Smooth muscle cell (in vitro differentiated cells): ENCODE results near the gene MAP2K1. TPM values are rescaled to one million over a fixed set of nuclear protein-coding genes. Genes with fewer than 3 reads are reported as not detected.

Experiments
- DNase-seq: peaks from one replicate; lab custom pipeline; 2025; ENCODE audit not compliant: unreplicated experiment; lab: John Stamatoyannopoulos, UW
- H2AFZ ChIP-seq: fragments of 200-600 bp; sonication (generic); 2 replicates; pipeline ENCODE4 v1.6.0; 2016; ENCODE audit warnings: antibody characterized with exemption, low read depth, mild to moderate bottlenecking
- H3F3A ChIP-seq: fragments of 200-600 bp; sonication (generic); 2 replicates; pipeline ENCODE4 v1.6.0; 2017; ENCODE audit warnings: antibody characterized with exemption, low read depth
- H3K27ac ChIP-seq: fragments of 200-600 bp; sonication (generic); 2 replicates; pipeline ENCODE4 v1.5.1; 2016; ENCODE audit warnings: low read depth, mild to moderate bottlenecking
- H3K27me3 ChIP-seq: fragments of 200-600 bp; sonication (generic); 2 replicates; pipeline ENCODE4 v1.6.1; 2016; ENCODE audit warnings: low read depth, mild to moderate bottlenecking
- H3K36me3 ChIP-seq: fragments of 200-600 bp; sonication (generic); 2 replicates; pipeline ENCODE4 v1.5.1; 2016; ENCODE audit warnings: low read depth
- H3K4me1 ChIP-seq: fragments of 200-600 bp; sonication (generic); 2 replicates; pipeline ENCODE4 v1.5.1; 2016; ENCODE audit warnings: low read depth
- H3K4me2 ChIP-seq: fragments of 200-600 bp; sonication (generic); 2 replicates; pipeline ENCODE4 v1.6.0; 2016; ENCODE audit warnings: mild to moderate bottlenecking
- H3K4me3 ChIP-seq: fragments of 200-600 bp; sonication (generic); 2 replicates; pipeline ENCODE4 v1.5.1; 2016; ENCODE audit warnings: mild to moderate bottlenecking
- H3K79me2 ChIP-seq: fragments of 200-600 bp; sonication (generic); 2 replicates; pipeline ENCODE4 v1.6.0; 2016; ENCODE audit warnings: low read depth, mild to moderate bottlenecking
- H3K9ac ChIP-seq: fragments of 200-600 bp; sonication (generic); 2 replicates; pipeline ENCODE4 v1.6.0; 2016; ENCODE audit warnings: low read depth
- H3K9me3 ChIP-seq: fragments of 200-600 bp; sonication (generic); replicated peaks from 2 replicates; pipeline ENCODE4 v1.5.1; 2016; ENCODE audit warnings: low read depth
- H4K20me1 ChIP-seq: fragments of 200-600 bp; sonication (generic); 2 replicates; pipeline ENCODE4 v1.6.0; 2016; ENCODE audit warnings: low read depth
- CTCF ChIP-seq: fragments of 200-600 bp; sonication (generic); IDR thresholded peaks from 2 replicates; pipeline ENCODE4 v1.5.1; 2017; ENCODE audit warnings: borderline replicate concordance, mild to moderate bottlenecking, antibody characterized with exemption; ENCODE audit not compliant: insufficient read depth, poor library complexity, severe bottlenecking
- WGBS: methylation state at CpG from one replicate; pipeline ENCODE4 v1.1.7; 2016; ENCODE audit warnings: low lambda C conversion rate; 5-methylcytosine and 5-hydroxymethylcytosine counted together
- polyA plus RNA-seq: library from polyadenylated mRNA; unstranded; fragments of >200 nt; fragmentation: Nextera tagmentation; extraction: Ambion mirVana; gene quantifications from 2 replicates; pipeline ENCODE4 v1.2.1, GENCODE V29; 2016
- total RNA-seq: library from RNA; depleted of rRNA; stranded (reverse); fragments of >200 nt; gene quantifications from 2 replicates; pipeline ENCODE4 v1.2.3, GENCODE V29; 2014

The MAP2K1 gene
- total and polyA plus RNA-seq, 2 experiments from 2014 or later: 50.4 to 62.9 TPM

- Histone ChIP-seq H4K20me1 (peaks cover 100% of the 10 kb centered on the region), H3F3A (no peaks in the 10 kb centered on the region), H3K79me2 (peaks cover 100% of the 10 kb centered on the region), H3K9ac (no peak overlapping the region), H3K4me2 (no peak overlapping the region), H3K27ac (no peak overlapping the region), H3K27me3 (no peaks in the 10 kb centered on the region), H3K36me3 (no peaks in the 10 kb centered on the region), H2AFZ (no peak overlapping the region), H3K4me1 (peaks cover 7% of the 10 kb centered on the region), H3K4me3 (no peak overlapping the region), H3K9me3 (no peaks in the 10 kb centered on the region)
- no peak for DNase-seq
- WGBS: 80% methylated on average over 8 of the region's 8 CpGs
- no peak for TF ChIP-seq CTCF
Observed at GRCh38 chr15:66404122-66404521, 17.4 kb downstream of the MAP2K1 start.

GRCh38 chr15:66404532-66404931 is 17.8 kb downstream of the MAP2K1 start:
- 70% methylated on average over 7 of the region's 7 CpGs for WGBS
- H2AFZ ChIP-seq: no peak overlapping the region
- no peaks in the 10 kb centered on the region for H3K27me3 ChIP-seq
- peaks cover 7% of the 10 kb centered on the region for H3K4me1 ChIP-seq
- no peak for DNase-seq
- H3K27ac ChIP-seq: no peak overlapping the region
- H3K9ac ChIP-seq: no peak overlapping the region
- H3K9me3 ChIP-seq: no peaks in the 10 kb centered on the region
- peaks cover 100% of the 10 kb centered on the region for H4K20me1 ChIP-seq
- H3K4me2 ChIP-seq: no peak overlapping the region
- H3K4me3 ChIP-seq: no peak overlapping the region
- TF ChIP-seq CTCF: no peak
- H3K36me3 ChIP-seq: no peaks in the 10 kb centered on the region
- no peaks in the 10 kb centered on the region for H3F3A ChIP-seq
- H3K79me2 ChIP-seq: peaks cover 100% of the 10 kb centered on the region

- Histone ChIP-seq H3K27ac (no peak overlapping the region), H3K9me3 (no peaks in the 10 kb centered on the region), H3K4me2 (no peak overlapping the region), H3K36me3 (no peaks in the 10 kb centered on the region), H3K4me3 (no peak overlapping the region), H3F3A (no peaks in the 10 kb centered on the region), H3K27me3 (no peaks in the 10 kb centered on the region), H3K9ac (no peak overlapping the region), H2AFZ (no peak overlapping the region), H3K79me2 (peaks cover 99% of the 10 kb centered on the region), H4K20me1 (peaks cover 100% of the 10 kb centered on the region), H3K4me1 (peaks cover 7% of the 10 kb centered on the region)
- DNase-seq: no peak
- no peak for TF ChIP-seq CTCF
- 82% methylated on average over 2 of the region's 2 CpGs for WGBS
Observed at GRCh38 chr15:66405007-66405406, 18.3 kb downstream of the MAP2K1 start.

GRCh38 chr15:66405615-66406014 is 18.9 kb downstream of the MAP2K1 start:
- Histone ChIP-seq H3K4me3 (no peak overlapping the region), H3F3A (no peaks in the 10 kb centered on the region), H3K36me3 (no peaks in the 10 kb centered on the region), H3K79me2 (peaks cover 99% of the 10 kb centered on the region), H2AFZ (no peak overlapping the region), H3K27me3 (no peaks in the 10 kb centered on the region), H4K20me1 (peaks cover 100% of the 10 kb centered on the region), H3K9me3 (no peaks in the 10 kb centered on the region), H3K4me1 (peaks cover 7% of the 10 kb centered on the region), H3K27ac (no peak overlapping the region), H3K9ac (no peak overlapping the region), H3K4me2 (no peak overlapping the region)
- WGBS: 94% methylated on average over 3 of the region's 3 CpGs
- DNase-seq: no peak
- no peak for TF ChIP-seq CTCF
